ENCODE measurements around the gene SLC38A10. TPM values are rescaled to one million over a fixed set of nuclear protein-coding genes. Genes with fewer than 3 reads are reported as not detected.

Gene SLC38A10
- total RNA-seq, 1 donor from 2014 or later, result 35.5 TPM

DNA sequence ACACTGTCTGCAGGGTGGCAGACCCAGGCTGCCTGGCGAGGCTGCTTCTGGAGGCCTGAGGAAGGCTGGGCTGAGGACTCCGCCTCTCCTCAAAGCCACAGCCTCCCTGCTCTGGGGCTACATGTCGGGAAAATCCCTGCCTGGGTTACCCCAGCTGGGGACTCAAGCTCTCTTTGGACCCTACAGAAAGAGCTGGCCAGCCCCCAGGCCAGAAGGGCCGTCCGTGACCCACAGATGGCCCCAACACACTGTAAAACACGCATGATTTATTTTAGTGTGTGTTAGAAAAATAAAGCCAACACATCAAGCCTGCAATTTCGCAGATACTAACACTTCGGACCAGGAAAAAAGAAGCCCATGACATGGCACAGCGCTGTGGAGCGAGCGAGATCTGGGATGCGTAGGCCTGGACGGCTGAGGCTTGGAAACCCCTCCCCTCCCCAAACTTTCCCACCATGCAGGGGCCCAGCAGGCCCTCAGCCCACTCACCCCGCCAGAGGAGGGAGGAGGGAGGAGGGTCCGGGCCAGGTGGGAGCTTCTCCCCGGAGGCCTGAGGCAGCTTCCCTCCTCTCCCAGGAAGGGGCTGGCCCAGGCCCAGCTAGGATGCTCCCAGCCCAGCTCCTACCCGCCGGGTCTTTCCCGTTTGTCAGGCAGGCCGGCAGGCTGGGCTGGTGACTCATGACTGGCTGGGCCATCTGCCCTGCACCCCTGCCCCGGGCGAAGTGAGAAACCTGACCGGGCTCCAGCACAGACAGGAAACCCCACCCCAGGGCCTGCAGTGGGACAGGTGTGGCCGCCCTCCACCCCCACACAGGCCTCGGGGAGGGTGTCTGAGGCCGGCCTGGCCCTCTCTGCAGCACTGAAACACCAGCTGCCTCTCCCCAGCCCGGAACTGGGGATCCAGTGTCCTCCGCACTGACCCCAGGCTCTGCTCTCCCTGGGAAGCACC, 34.1 kb upstream of the SLC38A10 start:
- H3K36me3 ChIP-seq (ENCODE audit: control insufficient read depth, insufficient read depth, low read length), result no peaks in the 10 kb centered on the region
- peaks cover 3% of the 10 kb centered on the region for H3K27me3 ChIP-seq (ENCODE audit: control insufficient read depth, insufficient read depth, low read length)
- TF ChIP-seq, protein P1, sequence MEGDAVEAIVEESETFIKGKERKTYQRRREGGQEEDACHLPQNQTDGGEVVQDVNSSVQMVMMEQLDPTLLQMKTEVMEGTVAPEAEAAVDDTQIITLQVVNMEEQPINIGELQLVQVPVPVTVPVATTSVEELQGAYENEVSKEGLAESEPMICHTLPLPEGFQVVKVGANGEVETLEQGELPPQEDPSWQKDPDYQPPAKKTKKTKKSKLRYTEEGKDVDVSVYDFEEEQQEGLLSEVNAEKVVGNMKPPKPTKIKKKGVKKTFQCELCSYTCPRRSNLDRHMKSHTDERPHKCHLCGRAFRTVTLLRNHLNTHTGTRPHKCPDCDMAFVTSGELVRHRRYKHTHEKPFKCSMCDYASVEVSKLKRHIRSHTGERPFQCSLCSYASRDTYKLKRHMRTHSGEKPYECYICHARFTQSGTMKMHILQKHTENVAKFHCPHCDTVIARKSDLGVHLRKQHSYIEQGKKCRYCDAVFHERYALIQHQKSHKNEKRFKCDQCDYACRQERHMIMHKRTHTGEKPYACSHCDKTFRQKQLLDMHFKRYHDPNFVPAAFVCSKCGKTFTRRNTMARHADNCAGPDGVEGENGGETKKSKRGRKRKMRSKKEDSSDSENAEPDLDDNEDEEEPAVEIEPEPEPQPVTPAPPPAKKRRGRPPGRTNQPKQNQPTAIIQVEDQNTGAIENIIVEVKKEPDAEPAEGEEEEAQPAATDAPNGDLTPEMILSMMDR (IDR thresholded peaks at IDR 0.05; ENCODE audit: insufficient read depth, low read length, severe bottlenecking), result no peak
- H3K4me3 ChIP-seq (ENCODE audit: low read depth, low read length), result peak overlapping the region; percentile 25
- FAIRE-seq, result no peak
- peak; percentile 96 for DNase-seq (ENCODE audit: low read depth)

DNA sequence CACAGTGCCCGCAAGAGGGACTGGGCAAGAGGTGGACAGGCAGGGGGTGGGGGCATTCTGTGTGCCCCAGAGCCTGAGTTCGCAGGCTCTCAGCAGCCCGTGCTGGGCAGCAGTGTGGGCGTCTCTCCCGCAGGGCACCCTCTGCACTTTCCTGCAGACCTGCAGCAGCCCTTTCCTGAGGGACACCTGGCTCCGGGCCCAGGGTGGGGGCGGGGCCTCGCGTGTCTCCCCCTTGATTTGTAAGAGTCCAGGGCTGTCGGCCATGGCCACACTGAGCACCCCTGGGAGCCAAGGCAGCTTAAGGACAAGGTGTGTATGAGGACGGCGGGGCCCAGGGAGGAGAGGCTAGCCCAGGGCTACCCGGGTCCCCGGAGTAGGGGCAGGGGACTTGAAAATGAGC, 33.4 kb upstream of the SLC38A10 start:
- TF ChIP-seq, protein P1 (IDR thresholded peaks at IDR 0.05; ENCODE audit: insufficient read depth, low read length, severe bottlenecking), result no peak
- H3K36me3 ChIP-seq (ENCODE audit: control insufficient read depth, insufficient read depth, low read length), result no peaks in the 10 kb centered on the region
- H3K4me3 ChIP-seq (ENCODE audit: low read depth, low read length), result no peak overlapping the region
- peaks cover 3% of the 10 kb centered on the region for H3K27me3 ChIP-seq (ENCODE audit: control insufficient read depth, insufficient read depth, low read length)
- FAIRE-seq (no peak), DNase-seq (ENCODE audit: low read depth) (no peak)

DNA sequence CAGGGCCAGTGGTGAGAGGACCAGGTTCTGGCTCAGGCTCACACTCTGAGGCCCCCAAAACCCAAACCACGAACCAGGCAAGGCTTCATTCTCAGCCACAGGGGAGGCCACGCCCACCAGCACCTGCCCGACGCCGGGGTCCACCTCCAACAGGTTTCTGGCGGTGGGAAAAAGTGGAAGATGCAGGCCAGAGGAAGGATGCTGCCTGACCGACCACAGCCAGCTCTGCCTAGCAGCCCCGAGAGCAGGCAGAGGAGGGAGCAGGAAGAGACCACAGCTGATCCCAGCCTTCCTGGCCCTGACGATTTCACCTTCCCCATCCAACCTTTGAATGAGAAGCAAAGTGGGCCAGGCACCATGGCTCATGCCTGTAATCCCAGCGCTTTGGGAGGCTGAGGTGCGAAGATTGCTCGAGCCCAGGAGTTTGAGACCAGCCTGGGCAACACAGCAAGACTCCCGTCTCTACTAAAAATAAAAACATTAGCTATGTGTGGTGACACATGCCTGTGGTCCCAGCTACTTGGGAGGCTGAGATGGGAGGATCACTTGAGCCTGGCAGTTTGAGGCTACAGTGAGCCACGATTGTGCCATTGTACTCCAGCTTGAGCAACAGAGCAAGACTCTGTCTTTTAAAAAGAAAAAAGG, 30.7 kb upstream of the SLC38A10 start:
- Histone ChIP-seq H3K36me3 (ENCODE audit: control insufficient read depth, insufficient read depth, low read length) (no peaks in the 10 kb centered on the region), H3K27me3 (ENCODE audit: control insufficient read depth, insufficient read depth, low read length) (no peaks in the 10 kb centered on the region), H3K4me3 (ENCODE audit: low read depth, low read length) (no peak overlapping the region)
- TF ChIP-seq, protein P1 (IDR thresholded peaks at IDR 0.05; ENCODE audit: insufficient read depth, low read length, severe bottlenecking), result no peak
- DNase-seq (ENCODE audit: low read depth) (no peak), FAIRE-seq (no peak)

DNA sequence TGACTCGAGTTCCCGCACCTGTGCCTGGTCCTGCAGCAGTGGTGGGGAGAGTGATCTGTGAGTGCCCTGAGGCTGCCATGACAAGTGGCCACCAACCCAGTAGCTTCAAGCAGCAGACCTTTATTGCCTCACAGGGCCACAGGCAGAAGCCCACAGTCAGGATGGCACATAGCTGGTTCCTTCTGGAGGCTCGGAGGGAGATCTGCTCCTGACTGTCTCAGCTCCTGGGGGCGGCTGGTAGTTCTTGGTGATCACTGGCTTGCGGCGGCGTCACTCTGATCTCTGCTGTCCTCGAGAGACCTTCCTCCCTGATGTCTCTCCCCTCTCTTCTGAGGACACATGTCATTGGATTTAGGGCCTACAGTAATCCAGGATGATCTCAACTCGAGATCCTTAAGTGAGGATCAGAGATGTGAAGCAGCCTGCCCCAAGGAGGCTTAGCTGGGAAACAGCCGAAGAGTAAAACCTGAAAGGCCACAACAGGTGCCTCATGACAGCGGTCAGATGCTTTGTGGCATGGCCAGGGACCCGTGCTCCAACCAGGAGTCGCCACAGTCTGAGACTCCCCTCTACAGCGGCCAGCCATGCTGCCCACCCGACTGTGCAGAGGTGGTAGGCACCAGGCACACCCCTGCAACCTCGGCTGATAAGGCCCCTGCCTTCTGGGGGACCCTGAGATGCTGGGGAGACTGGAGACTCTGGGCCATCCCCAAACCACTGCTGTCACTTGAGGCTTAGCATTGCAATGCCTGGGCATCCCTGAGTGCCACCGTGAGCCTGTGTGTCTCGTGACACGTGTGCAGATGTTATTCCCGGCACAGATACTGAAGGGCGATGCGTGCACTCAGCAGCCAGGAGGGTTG, 30.0 kb upstream of the SLC38A10 start:
- FAIRE-seq, result no peak
- TF ChIP-seq, protein P1 (IDR thresholded peaks at IDR 0.05; ENCODE audit: insufficient read depth, low read length, severe bottlenecking), result no peak
- H3K27me3 ChIP-seq (ENCODE audit: control insufficient read depth, insufficient read depth, low read length), result no peaks in the 10 kb centered on the region
- DNase-seq (ENCODE audit: low read depth), result no peak
- no peak overlapping the region for H3K4me3 ChIP-seq (ENCODE audit: low read depth, low read length)
- H3K36me3 ChIP-seq (ENCODE audit: control insufficient read depth, insufficient read depth, low read length), result no peaks in the 10 kb centered on the region

DNA sequence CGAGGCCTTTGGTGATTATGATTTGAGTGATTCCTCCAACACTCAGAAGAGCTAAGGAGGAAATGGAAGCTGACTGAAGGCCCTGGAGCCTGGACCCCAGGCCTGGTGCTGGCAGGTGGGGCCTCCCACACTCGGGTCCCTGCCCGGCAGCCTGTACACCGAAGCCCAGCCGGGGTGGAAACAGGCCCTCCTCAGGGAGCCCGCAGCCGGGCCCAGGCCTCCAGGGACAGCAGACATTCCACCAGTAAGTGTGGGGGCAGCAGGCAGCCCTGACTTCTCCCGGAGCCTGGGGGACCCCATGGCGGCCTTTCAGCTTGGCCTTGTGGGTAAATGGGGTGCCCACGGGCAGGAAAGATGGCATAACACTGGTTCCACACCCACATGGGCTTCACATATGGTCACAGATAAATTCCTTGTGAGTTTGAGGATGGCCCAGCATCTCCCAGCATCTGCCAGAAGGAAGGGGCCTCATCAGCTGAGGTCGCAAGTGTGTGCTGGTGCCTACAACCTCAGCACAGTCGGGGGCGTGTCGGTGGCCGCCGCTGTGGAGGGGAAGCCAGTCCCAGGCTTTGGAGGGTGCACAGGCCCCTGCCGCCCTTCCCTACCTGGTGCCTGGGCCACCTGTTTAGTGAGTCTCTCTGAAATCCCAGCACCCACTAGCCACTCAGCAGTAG, 29.2 kb upstream of the SLC38A10 start:
- FAIRE-seq (no peak), DNase-seq (ENCODE audit: low read depth) (no peak)
- Histone ChIP-seq H3K36me3 (ENCODE audit: control insufficient read depth, insufficient read depth, low read length) (no peaks in the 10 kb centered on the region), H3K27me3 (ENCODE audit: control insufficient read depth, insufficient read depth, low read length) (no peaks in the 10 kb centered on the region), H3K4me3 (ENCODE audit: low read depth, low read length) (no peak overlapping the region)
- TF ChIP-seq, protein P1 (IDR thresholded peaks at IDR 0.05; ENCODE audit: insufficient read depth, low read length, severe bottlenecking), result no peak
